ENCODE data around the gene RPS24. TPM values are rescaled to one million over a fixed set of nuclear protein-coding genes. Genes with fewer than 3 reads are reported as not detected.

RPS24 gene
- total RNA-seq, 1 experiment from 2014 or later: 1,301 TPM

DNA sequence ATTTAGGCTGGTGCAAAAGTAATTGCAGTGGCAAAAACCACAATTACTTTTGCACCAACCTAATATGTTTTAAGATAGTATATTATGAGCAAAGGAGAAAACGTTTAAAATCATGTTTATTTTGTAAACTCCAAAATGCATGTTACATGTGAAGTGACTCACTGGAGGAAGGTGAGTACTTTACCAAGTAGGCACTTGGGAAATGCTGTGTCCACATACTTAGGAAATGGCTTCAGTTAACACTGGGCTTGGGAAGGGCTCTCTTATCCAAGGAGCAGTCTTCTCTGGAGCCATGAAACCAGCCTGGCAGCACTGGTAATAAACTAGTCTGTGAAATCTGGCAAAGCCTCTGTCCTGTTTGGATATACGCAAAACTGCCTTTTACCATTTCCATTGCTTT lies 4.4 kb downstream of the RPS24 start:
- no peak for DNase-seq
- H3K36me3 ChIP-seq (replicated peaks; ENCODE audit: control insufficient read depth, insufficient read depth, low read length): peaks cover 64% of the 10 kb centered on the region
- H3K4me3 ChIP-seq (ENCODE audit: insufficient read depth, low read depth, low read length): no peak overlapping the region
- no peaks in the 10 kb centered on the region for H3K27me3 ChIP-seq (ENCODE audit: control insufficient read depth, insufficient read depth, low read length)

DNA sequence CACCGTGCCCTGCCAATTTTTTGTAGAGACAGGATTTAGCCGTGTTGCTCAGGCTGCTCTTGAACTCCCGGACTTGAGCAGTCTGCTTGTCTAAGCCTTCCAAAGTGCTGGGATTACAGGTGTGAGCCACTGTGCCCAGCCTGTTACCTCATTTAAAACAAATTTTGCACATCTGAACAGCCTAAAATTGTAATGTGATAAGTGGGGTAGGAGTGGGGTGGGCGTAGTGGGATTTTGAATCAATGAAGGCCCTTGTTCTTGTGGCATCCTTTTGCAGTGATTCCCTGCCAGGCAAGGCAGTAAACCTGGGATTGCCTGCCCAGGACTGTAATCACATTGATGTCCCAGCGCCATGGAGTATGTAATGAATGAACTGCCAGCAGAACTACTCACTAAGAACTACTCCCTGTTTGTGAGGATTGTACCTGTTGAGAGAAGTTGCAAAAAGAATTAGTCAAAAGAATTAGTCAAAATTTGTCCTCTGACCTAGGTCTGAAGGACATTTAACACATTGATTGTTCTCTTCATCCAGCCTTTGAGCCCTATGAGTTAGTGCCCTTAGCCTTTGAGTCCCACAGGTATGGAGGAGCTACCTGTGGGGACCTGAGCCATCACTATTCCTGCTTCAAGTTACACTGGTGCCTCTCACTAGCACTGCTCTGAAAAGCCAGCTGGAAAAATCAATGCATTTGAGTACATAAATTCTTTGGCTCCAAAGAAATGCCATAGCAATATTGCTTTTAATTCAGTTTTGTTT lies 5.3 kb downstream of the RPS24 start:
- Histone ChIP-seq H3K27me3 (ENCODE audit: control insufficient read depth, insufficient read depth, low read length) (no peaks in the 10 kb centered on the region), H3K36me3 (replicated peaks; ENCODE audit: control insufficient read depth, insufficient read depth, low read length) (peaks cover 67% of the 10 kb centered on the region), H3K4me3 (ENCODE audit: insufficient read depth, low read depth, low read length) (no peak overlapping the region)
- no peak for DNase-seq

GRCh38 chr10:78039743-78040142 lies 6.1 kb downstream of the RPS24 start:
- H3K4me3 ChIP-seq (ENCODE audit: insufficient read depth, low read depth, low read length): no peak overlapping the region
- H3K36me3 ChIP-seq (replicated peaks; ENCODE audit: control insufficient read depth, insufficient read depth, low read length): peaks cover 67% of the 10 kb centered on the region
- no peaks in the 10 kb centered on the region for H3K27me3 ChIP-seq (ENCODE audit: control insufficient read depth, insufficient read depth, low read length)
- DNase-seq: no peak

DNA sequence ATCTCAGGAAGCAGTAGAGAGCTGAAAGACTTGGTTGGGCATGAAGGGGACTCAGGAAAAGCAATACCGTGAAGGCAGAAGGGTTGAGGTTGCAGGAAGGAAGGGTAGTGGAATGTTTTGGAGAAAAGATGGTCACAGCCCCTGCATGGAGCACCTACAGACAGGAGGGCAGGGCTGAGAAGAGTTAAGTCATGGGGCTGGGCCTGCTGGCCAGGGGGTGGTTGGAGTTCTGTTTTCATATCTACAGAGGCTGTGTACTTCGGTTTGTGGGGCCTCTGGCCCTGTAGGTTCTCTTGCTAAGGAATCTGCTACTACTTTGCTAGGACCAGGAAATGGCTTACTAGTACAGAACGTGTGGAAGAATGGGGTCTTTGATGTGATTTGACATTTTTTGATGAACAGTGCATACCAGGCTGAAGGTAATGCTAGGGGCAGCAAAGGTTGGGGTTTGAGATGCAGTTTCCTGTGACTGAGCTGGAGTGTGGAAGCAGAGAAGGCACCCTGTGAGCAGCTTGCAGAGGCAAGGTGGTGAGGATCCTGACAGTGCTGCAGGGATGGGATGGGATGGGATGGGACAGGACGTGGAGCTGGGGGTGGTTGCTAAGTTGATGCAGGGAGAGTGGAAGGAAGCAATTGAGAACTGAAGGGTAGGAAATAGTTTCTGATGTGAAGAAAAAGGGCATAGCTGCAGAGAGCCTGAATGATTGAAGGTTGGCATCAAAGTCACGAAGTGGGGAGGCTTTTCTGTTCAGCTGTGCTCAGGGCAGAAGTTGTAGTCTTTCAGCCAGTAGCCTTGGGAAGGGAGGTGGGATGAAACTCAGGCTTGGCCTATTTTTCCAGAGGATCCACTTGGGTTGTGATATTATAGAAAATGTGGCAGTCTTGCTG lies 7.8 kb downstream of the RPS24 start:
- no peak for DNase-seq
- Histone ChIP-seq H3K36me3 (replicated peaks; ENCODE audit: control insufficient read depth, insufficient read depth, low read length) (peaks cover 54% of the 10 kb centered on the region), H3K4me3 (ENCODE audit: insufficient read depth, low read depth, low read length) (no peak overlapping the region), H3K27me3 (ENCODE audit: control insufficient read depth, insufficient read depth, low read length) (no peaks in the 10 kb centered on the region)

- Histone ChIP-seq H3K27me3 (ENCODE audit: control insufficient read depth, insufficient read depth, low read length) (no peaks in the 10 kb centered on the region), H3K36me3 (replicated peaks; ENCODE audit: control insufficient read depth, insufficient read depth, low read length) (peaks cover 48% of the 10 kb centered on the region), H3K4me3 (ENCODE audit: insufficient read depth, low read depth, low read length) (no peak overlapping the region)
- no peak for DNase-seq
These were observed 8.5 kb downstream of the RPS24 start for GRCh38 chr10:78042058-78042751.

- Histone ChIP-seq H3K4me3 (ENCODE audit: insufficient read depth, low read depth, low read length) (no peak overlapping the region), H3K27me3 (ENCODE audit: control insufficient read depth, insufficient read depth, low read length) (no peaks in the 10 kb centered on the region), H3K36me3 (replicated peaks; ENCODE audit: control insufficient read depth, insufficient read depth, low read length) (peaks cover 44% of the 10 kb centered on the region)
- no peak for DNase-seq
These were observed 9.1 kb downstream of the RPS24 start for GRCh38 chr10:78042752-78043104.

DNA sequence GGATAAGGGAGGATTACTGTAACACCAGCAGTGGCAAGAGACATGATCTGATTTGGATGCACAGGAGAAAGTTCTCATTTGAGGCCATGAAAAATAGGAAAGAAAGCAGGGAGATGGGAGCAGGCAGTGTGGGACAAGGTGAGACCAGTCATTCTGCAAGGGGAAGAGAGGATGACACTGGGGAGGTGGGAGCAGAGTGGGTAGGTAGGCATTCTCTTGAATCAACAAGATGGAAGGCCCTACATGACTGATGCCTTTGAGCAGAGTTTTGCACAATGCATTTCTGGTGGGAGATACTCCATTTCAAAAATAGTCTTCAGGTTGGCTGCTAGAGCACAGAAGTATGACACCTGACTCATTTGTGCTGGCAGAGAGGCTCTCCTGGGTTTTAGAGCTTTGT lies 10.5 kb downstream of the RPS24 start:
- no peak for DNase-seq
- H3K4me3 ChIP-seq (ENCODE audit: insufficient read depth, low read depth, low read length): no peak overlapping the region
- H3K27me3 ChIP-seq (ENCODE audit: control insufficient read depth, insufficient read depth, low read length): no peaks in the 10 kb centered on the region

DNA sequence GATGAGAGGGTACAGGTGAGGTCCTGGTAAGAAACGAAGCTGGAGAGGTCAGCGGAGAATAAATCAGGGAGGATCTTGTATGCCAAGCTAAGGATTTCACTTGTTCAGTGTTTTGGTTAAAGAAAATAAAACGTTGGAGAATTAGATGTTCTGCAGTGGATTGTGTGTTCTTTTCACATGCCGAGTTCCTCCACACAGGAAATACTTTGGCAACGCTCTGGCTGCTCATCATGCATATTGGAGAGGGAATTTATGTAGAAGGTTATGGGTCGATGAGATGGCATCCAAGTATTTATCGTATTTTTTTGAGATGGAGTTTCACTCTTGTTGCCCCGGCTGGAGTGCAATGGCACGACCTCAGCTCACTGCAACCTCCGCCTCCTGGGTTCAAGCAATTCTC lies 11.0 kb downstream of the RPS24 start:
- DNase-seq: no peak
- H3K4me3 ChIP-seq (ENCODE audit: insufficient read depth, low read depth, low read length): no peak overlapping the region
- H3K36me3 ChIP-seq (replicated peaks; ENCODE audit: control insufficient read depth, insufficient read depth, low read length): peaks cover 29% of the 10 kb centered on the region
- H3K27me3 ChIP-seq (ENCODE audit: control insufficient read depth, insufficient read depth, low read length): no peaks in the 10 kb centered on the region

More for the DNA sequence above, 10.5 kb downstream of the RPS24 start:
- H3K36me3 ChIP-seq (replicated peaks; ENCODE audit: control insufficient read depth, insufficient read depth, low read length): peaks cover 31% of the 10 kb centered on the region

- no peaks in the 10 kb centered on the region for H3K27me3 ChIP-seq (ENCODE audit: control insufficient read depth, insufficient read depth, low read length)
- H3K36me3 ChIP-seq (replicated peaks; ENCODE audit: control insufficient read depth, insufficient read depth, low read length): peaks cover 25% of the 10 kb centered on the region
- DNase-seq: no peak
- H3K4me3 ChIP-seq (ENCODE audit: insufficient read depth, low read depth, low read length): no peak overlapping the region
These were observed 11.6 kb downstream of the RPS24 start for GRCh38 chr10:78045237-78045636.

DNA sequence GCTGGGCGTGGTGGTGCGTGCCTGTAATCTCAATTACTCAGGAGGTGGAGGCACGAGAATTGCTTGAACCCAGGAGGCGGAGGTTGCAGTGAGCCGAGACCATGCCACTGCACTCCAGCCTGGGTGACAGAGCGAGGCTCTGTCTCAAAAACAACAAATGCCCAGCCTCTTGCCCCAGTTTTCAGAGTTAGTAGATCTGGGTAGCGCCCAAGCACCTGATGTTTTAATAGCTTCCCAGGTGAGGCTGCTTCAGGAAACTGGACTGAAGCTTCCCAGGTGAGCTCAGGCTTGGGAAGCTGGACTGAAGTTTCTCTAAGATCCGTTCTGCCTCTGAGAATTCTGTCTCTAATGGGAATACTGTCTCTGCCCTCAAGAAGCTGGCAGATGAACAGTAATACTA lies 12.2 kb downstream of the RPS24 start:
- H3K36me3 ChIP-seq (replicated peaks; ENCODE audit: control insufficient read depth, insufficient read depth, low read length): peaks cover 19% of the 10 kb centered on the region
- no peak overlapping the region for H3K4me3 ChIP-seq (ENCODE audit: insufficient read depth, low read depth, low read length)
- no peaks in the 10 kb centered on the region for H3K27me3 ChIP-seq (ENCODE audit: control insufficient read depth, insufficient read depth, low read length)
- no peak for DNase-seq

- Histone ChIP-seq H3K4me3 (ENCODE audit: insufficient read depth, low read depth, low read length) (no peak overlapping the region), H3K27me3 (ENCODE audit: control insufficient read depth, insufficient read depth, low read length) (no peaks in the 10 kb centered on the region), H3K36me3 (replicated peaks; ENCODE audit: control insufficient read depth, insufficient read depth, low read length) (peaks cover 9% of the 10 kb centered on the region)
- DNase-seq: no peak
These were observed 13.1 kb downstream of the RPS24 start for GRCh38 chr10:78046711-78047269.

- no peaks in the 10 kb centered on the region for H3K27me3 ChIP-seq (ENCODE audit: control insufficient read depth, insufficient read depth, low read length)
- H3K4me3 ChIP-seq (ENCODE audit: insufficient read depth, low read depth, low read length): no peak overlapping the region
- peak; percentile 73 for DNase-seq
- H3K36me3 ChIP-seq (replicated peaks; ENCODE audit: control insufficient read depth, insufficient read depth, low read length): peaks cover 7% of the 10 kb centered on the region
These were observed 13.7 kb downstream of the RPS24 start for GRCh38 chr10:78047314-78047891.

GRCh38 chr10:78049851-78050250 lies 16.2 kb downstream of the RPS24 start:
- H3K36me3 ChIP-seq (replicated peaks; ENCODE audit: control insufficient read depth, insufficient read depth, low read length): no peaks in the 10 kb centered on the region; the same call in 1 of the 2 replicates
- H3K4me3 ChIP-seq (ENCODE audit: insufficient read depth, low read depth, low read length): no peak overlapping the region
- H3K27me3 ChIP-seq (ENCODE audit: control insufficient read depth, insufficient read depth, low read length): no peaks in the 10 kb centered on the region
- DNase-seq: no peak

- H3K27me3 ChIP-seq (ENCODE audit: control insufficient read depth, insufficient read depth, low read length): no peaks in the 10 kb centered on the region
- no peaks in the 10 kb centered on the region; the same call in 1 of the 2 replicates for H3K36me3 ChIP-seq (replicated peaks; ENCODE audit: control insufficient read depth, insufficient read depth, low read length)
- no peak for DNase-seq
- no peak overlapping the region for H3K4me3 ChIP-seq (ENCODE audit: insufficient read depth, low read depth, low read length)
These were observed 19.7 kb downstream of the RPS24 start for GRCh38 chr10:78053211-78053868.
